PC-3 (cell line): ENCODE measurements around the gene DCAF5. TPM values are rescaled to one million over a fixed set of nuclear protein-coding genes. Genes with fewer than 3 reads are reported as not detected.

Experiments
- ATAC-seq: fragments of 200-7000 bp; cut with Tn5 transposase; 2 replicates; pipeline ENCODE4 v1.9.1; 2020; ENCODE audit warnings: mild to moderate bottlenecking, moderate library complexity
- BruUV-seq: library from RNA; stranded (reverse); fragments of 400-500 nt; replicated peaks from 2 replicates; lab custom pipeline; 2021; lab: Mats Ljungman, UMichigan
- CTCF ChIA-PET: fragments of 300-600 bp; sonication (Branson Sonifier 250); formaldehyde crosslinking; loops from one replicate; lab custom pipeline; 2022; ENCODE audit warnings: antibody characterized with exemption; lab: Charles Lee
- POLR2A ChIA-PET: fragments of 300-600 bp; sonication (Branson Sonifier 250); formaldehyde crosslinking; loops from one replicate; lab custom pipeline; 2022; ENCODE audit warnings: antibody characterized with exemption; ENCODE audit not compliant: unreplicated experiment; lab: Charles Lee
- DNase-seq: peaks from one replicate; pipeline ENCODE4 v3.0.0-alpha.2; 2015
- H2AFZ ChIP-seq: fragments of 300-600 bp; sonication (generic); 2 replicates; pipeline ENCODE4 v1.6.0; 2016; ENCODE audit warnings: antibody characterized with exemption, low read length
- H3F3A ChIP-seq: fragments of 300-600 bp; sonication (generic); one replicate; pipeline ENCODE4 v1.6.0; 2017; ENCODE audit warnings: antibody characterized with exemption, low read length, control low read depth, mild to moderate bottlenecking; ENCODE audit not compliant: unreplicated experiment
- H3K27ac ChIP-seq: fragments of 300-600 bp; sonication (generic); 2 replicates; pipeline ENCODE4 v1.5.1; 2016; ENCODE audit warnings: mild to moderate bottlenecking, low read length
- H3K27me3 ChIP-seq: fragments of 300-600 bp; sonication (generic); 2 replicates; pipeline ENCODE4 v1.6.1; 2016; ENCODE audit warnings: low read length, mixed read lengths
- H3K36me3 ChIP-seq: fragments of 300-600 bp; sonication (generic); 2 replicates; pipeline ENCODE4 v1.6.1; 2016; ENCODE audit warnings: low read depth, mixed run types, low read length, mixed read lengths
- H3K4me1 ChIP-seq: fragments of 300-600 bp; sonication (generic); 2 replicates; pipeline ENCODE4 v1.5.1; 2016; ENCODE audit warnings: low read length; ENCODE audit not compliant: insufficient read depth
- H3K4me2 ChIP-seq: fragments of 300-600 bp; sonication (generic); 2 replicates; pipeline ENCODE4 v1.6.0; 2016; ENCODE audit warnings: low read length
- H3K4me3 ChIP-seq: fragments of 300-600 bp; sonication (generic); 2 replicates; pipeline ENCODE4 v1.5.1; 2016; ENCODE audit warnings: mild to moderate bottlenecking, low read length, mixed read lengths
- H3K79me2 ChIP-seq: fragments of 300-600 bp; sonication (generic); 2 replicates; pipeline ENCODE4 v1.6.1; 2017; ENCODE audit warnings: low read length, mixed read lengths
- H3K9ac ChIP-seq: fragments of 300-600 bp; sonication (generic); 2 replicates; pipeline ENCODE4 v1.6.0; 2016; ENCODE audit warnings: mild to moderate bottlenecking, low read length
- H3K9me2 ChIP-seq: fragments of 300-600 bp; sonication (generic); replicated peaks from 2 replicates; pipeline ENCODE4 v1.6.1; 2016; ENCODE audit warnings: mixed run types, low read length, mixed read lengths
- H3K9me3 ChIP-seq: fragments of 300-600 bp; sonication (generic); 2 replicates; pipeline ENCODE4 v1.6.1; 2016; ENCODE audit warnings: low read length, mixed read lengths
- H4K20me1 ChIP-seq: fragments of 300-600 bp; sonication (generic); 2 replicates; pipeline ENCODE4 v1.6.1; 2016; ENCODE audit warnings: low read length, mixed read lengths
- CTCF ChIP-seq: fragments of 300-600 bp; sonication (generic); conservative IDR thresholded peaks from 2 replicates; pipeline ENCODE4 v1.5.1; 2017; ENCODE audit warnings: antibody characterized with exemption, low read depth, mild to moderate bottlenecking, low read length
- EZH2 ChIP-seq: fragments of 300-600 bp; sonication (generic); IDR thresholded peaks from one replicate; pipeline ENCODE4 v1.6.1; 2017; ENCODE audit warnings: antibody characterized with exemption, mild to moderate bottlenecking, low read length; ENCODE audit not compliant: unreplicated experiment
- EZH2phosphoT487 ChIP-seq: fragments of 300-600 bp; sonication (generic); IDR thresholded peaks from 2 replicates; pipeline ENCODE4 v1.6.1; 2018; ENCODE audit warnings: mild to moderate bottlenecking, antibody characterized with exemption, low read length, borderline replicate concordance
- intact Hi-C: fragments of 100-400 bp; cut with micrococcal nuclease; formaldehyde crosslinking; loops from 2 replicates; pipeline ENCODE4 v1.9.0; 2023
- total RNA-seq: library from RNA; depleted of rRNA; stranded (reverse); fragments of >200 nt; gene quantifications from 2 replicates; pipeline ENCODE4 v1.2.3, GENCODE V29; 2014

DCAF5 gene
- total RNA-seq, 1 experiment from 2014 or later: 17.5 TPM

- H3K9me3 ChIP-seq: no peaks in the 10 kb centered on the region
- H3K9ac ChIP-seq: no peak overlapping the region
- ATAC-seq (no peak), DNase-seq (no peak)
- no peak overlapping the region for H2AFZ ChIP-seq
- H3K9me2 ChIP-seq: no peaks in the 10 kb centered on the region
- BruUV-seq: no TSS peak
- no peak overlapping the region for H3K4me2 ChIP-seq
- H3F3A ChIP-seq: no peaks in the 10 kb centered on the region
- no peaks in the 10 kb centered on the region for H4K20me1 ChIP-seq
- TF ChIP-seq EZH2phosphoT487: no peak
- no peak for TF ChIP-seq CTCF
- TF ChIP-seq EZH2: no peak
- H3K4me3 ChIP-seq: no peak overlapping the region
- POLR2A ChIA-PET: no interaction called here
- intact Hi-C loops: no loop called here
- peaks cover 27% of the 10 kb centered on the region for H3K36me3 ChIP-seq
- CTCF ChIA-PET: no interaction called here
- no peaks in the 10 kb centered on the region for H3K27me3 ChIP-seq
- peaks cover 1% of the 10 kb centered on the region; the same call in 1 of the 2 replicates for H3K4me1 ChIP-seq
- H3K79me2 ChIP-seq: no peaks in the 10 kb centered on the region
- no peak overlapping the region for H3K27ac ChIP-seq
Measured at GRCh38 chr14:69055125-69055524, 97.8 kb downstream of the DCAF5 start.

- Histone ChIP-seq H3K9me3 (no peaks in the 10 kb centered on the region), H3K4me3 (no peak overlapping the region), H3K9me2 (no peaks in the 10 kb centered on the region), H3F3A (no peaks in the 10 kb centered on the region), H3K4me2 (no peak overlapping the region), H3K4me1 (no peaks in the 10 kb centered on the region), H4K20me1 (no peaks in the 10 kb centered on the region), H3K27me3 (no peaks in the 10 kb centered on the region), H3K79me2 (no peaks in the 10 kb centered on the region), H2AFZ (no peak overlapping the region), H3K27ac (no peak overlapping the region), H3K9ac (no peak overlapping the region), H3K36me3 (peaks cover 27% of the 10 kb centered on the region)
- POLR2A ChIA-PET: no interaction called here
- intact Hi-C loops: no loop called here
- no peak for DNase-seq
- ATAC-seq: no peak
- no TSS peak for BruUV-seq
- TF ChIP-seq EZH2: no peak
- TF ChIP-seq EZH2phosphoT487: no peak
- TF ChIP-seq CTCF: no peak
- CTCF ChIA-PET: no interaction called here
Measured at GRCh38 chr14:69054030-69054429, 98.9 kb downstream of the DCAF5 start.

GRCh38 chr14:69052181-69052601, 100.7 kb downstream of the DCAF5 start:
- H3K9ac ChIP-seq: no peak overlapping the region
- no peaks in the 10 kb centered on the region for H3K27me3 ChIP-seq
- peaks cover 27% of the 10 kb centered on the region for H3K36me3 ChIP-seq
- ATAC-seq (no peak), DNase-seq (no peak)
- no peaks in the 10 kb centered on the region for H3K9me3 ChIP-seq
- intact Hi-C loops: no loop called here
- no peak overlapping the region for H3K4me2 ChIP-seq
- H3K4me1 ChIP-seq: no peaks in the 10 kb centered on the region
- BruUV-seq: TSS peak; percentile 14
- H3K9me2 ChIP-seq: no peaks in the 10 kb centered on the region
- no peaks in the 10 kb centered on the region for H4K20me1 ChIP-seq
- H2AFZ ChIP-seq: no peak overlapping the region
- CTCF ChIA-PET: interaction anchor here (0.9 kb wide), 1 partner anchor 28 kb away, joined by 3 read pairs; no protein-coding TSS in a partner anchor
- no peaks in the 10 kb centered on the region for H3F3A ChIP-seq
- no peaks in the 10 kb centered on the region for H3K79me2 ChIP-seq
- TF ChIP-seq CTCF (no peak), EZH2phosphoT487 (no peak), EZH2 (no peak)
- no peak overlapping the region for H3K4me3 ChIP-seq
- POLR2A ChIA-PET: no interaction called here
- H3K27ac ChIP-seq: no peak overlapping the region
